ENCODE data around the gene PDE11A.
"Not testable (repeated sequence)": the region's sequence is repeated elsewhere in the genome, so short reads cannot be mapped to it uniquely, and the experiment has no call there.

Gene PDE11A

GRCh38 chr2:177799531-177799930 is 273.0 kb downstream of the PDE11A start:
- in situ Hi-C loops (cut with HindIII; ENCODE audit: low pct_unique_long_range_greater_than_20kb, low sequenced_read_pairs): no loop called here
- DNase-seq (ENCODE audit: low read depth in 1 of 2, low spot score in 1 of 2): peak; percentile 4 to 42
- no peak for TF ChIP-seq JUND (IDR thresholded peaks at IDR 0.05; ENCODE audit: low read depth)

DNA sequence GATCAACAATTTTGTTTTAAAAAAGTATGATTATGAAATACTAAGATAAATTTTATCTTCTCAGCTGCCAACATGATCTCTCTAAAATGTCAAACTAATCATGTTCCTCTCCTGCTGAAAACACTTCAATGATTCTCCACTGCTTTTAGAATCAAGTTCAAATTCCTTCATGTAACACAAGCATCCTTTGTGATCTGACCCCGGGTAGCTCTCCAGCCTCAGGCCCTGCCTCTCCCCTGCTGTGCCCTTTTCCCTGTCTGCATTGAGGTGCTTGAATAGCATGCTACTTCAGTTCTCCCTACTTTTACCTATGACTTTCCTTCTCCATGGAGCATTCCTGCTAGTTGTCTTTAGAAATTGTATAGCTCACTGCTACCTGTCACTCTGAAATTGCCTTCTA is 274.8 kb downstream of the PDE11A start:
- DNase-seq (ENCODE audit: low read depth in 1 of 2, low spot score in 1 of 2): no peak
- no peak for TF ChIP-seq JUND (IDR thresholded peaks at IDR 0.05; ENCODE audit: low read depth)
- in situ Hi-C loops (cut with HindIII; ENCODE audit: low pct_unique_long_range_greater_than_20kb, low sequenced_read_pairs): no loop called here

GRCh38 chr2:177796654-177797415 is 275.7 kb downstream of the PDE11A start:
- in situ Hi-C loops (cut with HindIII; ENCODE audit: low pct_unique_long_range_greater_than_20kb, low sequenced_read_pairs): no loop called here

GRCh38 chr2:177796011-177796410 is 276.6 kb downstream of the PDE11A start:
- in situ Hi-C loops (cut with HindIII; ENCODE audit: low pct_unique_long_range_greater_than_20kb, low sequenced_read_pairs): no loop called here
- DNase-seq (ENCODE audit: low read depth in 1 of 2, low spot score in 1 of 2): no peak
- TF ChIP-seq JUND (IDR thresholded peaks at IDR 0.05; ENCODE audit: low read depth): no peak

More at GRCh38 chr2:177796654-177797415, 275.7 kb downstream of the PDE11A start:
- no peak for DNase-seq (ENCODE audit: low read depth in 1 of 2, low spot score in 1 of 2)
- no peak for TF ChIP-seq JUND (IDR thresholded peaks at IDR 0.05; ENCODE audit: low read depth)

DNA sequence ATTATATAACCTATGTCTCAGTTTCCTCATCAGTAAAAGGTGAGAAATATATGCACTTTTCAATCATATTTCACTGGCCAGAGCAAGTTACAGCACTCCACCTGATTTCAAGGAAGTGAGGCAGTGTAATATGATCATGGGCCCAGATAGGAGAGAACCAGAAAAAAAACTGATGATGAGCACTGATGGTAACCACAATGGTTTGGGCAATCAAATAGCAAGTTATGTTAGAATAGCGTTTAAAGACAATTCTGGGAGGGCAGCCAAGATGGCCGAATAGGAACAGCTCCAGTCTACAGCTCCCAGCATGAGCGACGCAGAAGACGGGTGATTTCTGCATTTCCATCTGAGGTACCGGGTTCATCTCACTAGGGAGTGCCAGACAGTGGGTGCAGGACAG is 287.4 kb downstream of the PDE11A start:
- in situ Hi-C loops (cut with HindIII; ENCODE audit: low pct_unique_long_range_greater_than_20kb, low sequenced_read_pairs); DNase-seq (ENCODE audit: low read depth in 1 of 2, low spot score in 1 of 2): not testable (repeated sequence)

GRCh38 chr2:177784745-177785067 is 287.9 kb downstream of the PDE11A start:
- in situ Hi-C loops (cut with HindIII; ENCODE audit: low pct_unique_long_range_greater_than_20kb, low sequenced_read_pairs): no loop called here
- DNase-seq (ENCODE audit: low read depth in 1 of 2, low spot score in 1 of 2): peak in 1 of 2 experiments; percentile 69
- TF ChIP-seq JUND (IDR thresholded peaks at IDR 0.05; ENCODE audit: low read depth): no peak

GRCh38 chr2:177783835-177784744 is 288.5 kb downstream of the PDE11A start:
- in situ Hi-C loops (cut with HindIII; ENCODE audit: low pct_unique_long_range_greater_than_20kb, low sequenced_read_pairs): no loop called here
- TF ChIP-seq JUND (IDR thresholded peaks at IDR 0.05; ENCODE audit: low read depth): no peak
- peak in 1 of 2 experiments; percentile 79 for DNase-seq (ENCODE audit: low read depth in 1 of 2, low spot score in 1 of 2)

GRCh38 chr2:177783091-177783490 is 289.5 kb downstream of the PDE11A start:
- in situ Hi-C loops (cut with HindIII; ENCODE audit: low pct_unique_long_range_greater_than_20kb, low sequenced_read_pairs): no loop called here
- no peak for DNase-seq (ENCODE audit: low read depth in 1 of 2, low spot score in 1 of 2)
- TF ChIP-seq JUND (IDR thresholded peaks at IDR 0.05; ENCODE audit: low read depth): no peak

- no peak for DNase-seq (ENCODE audit: low read depth in 1 of 2, low spot score in 1 of 2)
- TF ChIP-seq JUND (IDR thresholded peaks at IDR 0.05; ENCODE audit: low read depth): no peak
- in situ Hi-C loops (cut with HindIII; ENCODE audit: low pct_unique_long_range_greater_than_20kb, low sequenced_read_pairs): no loop called here
Measured at GRCh38 chr2:177782613-177783012, 290.0 kb downstream of the PDE11A start.

DNA sequence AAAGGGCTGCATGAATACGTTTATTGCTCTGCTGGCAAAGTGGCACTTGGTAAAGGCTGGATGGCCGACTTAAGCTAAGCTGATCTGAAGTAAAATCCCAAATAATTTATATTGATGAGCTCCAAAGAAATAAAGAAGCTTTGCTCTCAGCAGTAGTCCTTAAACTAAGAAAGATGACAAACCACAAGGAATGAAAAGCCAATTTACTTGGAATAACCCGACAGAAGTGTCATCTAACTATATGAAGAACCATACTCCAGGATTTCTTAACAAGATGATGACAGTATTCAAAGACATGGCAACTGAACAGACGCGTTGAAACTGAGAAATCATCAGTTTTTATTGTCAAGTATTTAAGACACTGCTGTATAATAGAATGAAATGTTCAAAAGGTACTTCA is 294.1 kb downstream of the PDE11A start:
- in situ Hi-C loops (cut with HindIII; ENCODE audit: low pct_unique_long_range_greater_than_20kb, low sequenced_read_pairs): no loop called here
- no peak for TF ChIP-seq JUND (IDR thresholded peaks at IDR 0.05; ENCODE audit: low read depth)
- no peak for DNase-seq (ENCODE audit: low read depth in 1 of 2, low spot score in 1 of 2)

GRCh38 chr2:177772529-177772928 is 300.0 kb downstream of the PDE11A start:
- no peak for TF ChIP-seq JUND (IDR thresholded peaks at IDR 0.05; ENCODE audit: low read depth)
- peak in 1 of 2 experiments; percentile 38 for DNase-seq (ENCODE audit: low read depth in 1 of 2, low spot score in 1 of 2)
- in situ Hi-C loops (cut with HindIII; ENCODE audit: low pct_unique_long_range_greater_than_20kb, low sequenced_read_pairs): no loop called here

DNA sequence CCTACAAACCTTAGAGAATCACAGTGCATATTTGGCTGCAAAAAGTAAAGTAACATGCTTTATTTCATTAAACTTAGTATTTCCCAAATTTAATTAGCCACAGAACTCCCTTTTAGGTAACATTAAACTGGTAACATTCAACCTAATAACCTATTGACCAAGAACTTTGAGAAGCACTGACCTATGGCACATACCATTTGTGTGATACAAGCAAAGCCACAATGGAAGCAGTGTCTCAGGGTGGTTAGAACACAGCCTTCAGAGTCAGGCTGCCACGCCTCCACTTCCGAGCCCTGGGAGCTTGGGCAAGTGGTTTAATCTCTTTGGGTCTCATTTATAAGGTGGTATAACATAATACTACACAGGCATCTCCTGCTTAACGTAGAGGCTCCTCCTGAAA is 301.4 kb downstream of the PDE11A start:
- TF ChIP-seq JUND (IDR thresholded peaks at IDR 0.05; ENCODE audit: low read depth): no peak
- in situ Hi-C loops (cut with HindIII; ENCODE audit: low pct_unique_long_range_greater_than_20kb, low sequenced_read_pairs): no loop called here
- DNase-seq (ENCODE audit: low read depth in 1 of 2, low spot score in 1 of 2): no peak

DNA sequence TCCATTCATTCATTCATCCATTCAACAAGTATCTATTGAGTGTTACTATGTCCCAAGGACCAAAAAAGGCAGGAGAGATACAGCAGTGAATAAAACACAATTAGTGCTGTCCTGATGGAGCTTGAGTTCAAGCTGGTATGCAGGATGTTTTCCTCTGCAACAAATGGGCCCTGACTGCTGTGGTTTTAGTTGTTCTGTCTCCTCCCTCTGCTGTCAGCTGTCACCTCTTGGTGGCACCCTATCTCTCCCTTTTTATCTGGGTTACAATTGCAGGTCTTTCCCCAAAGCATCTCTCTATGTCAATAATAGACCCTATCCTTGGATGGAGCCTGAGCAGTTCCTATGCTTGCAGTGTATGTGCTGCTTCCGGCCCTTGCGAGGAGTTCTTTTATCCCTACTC is 304.8 kb downstream of the PDE11A start:
- in situ Hi-C loops (cut with HindIII; ENCODE audit: low pct_unique_long_range_greater_than_20kb, low sequenced_read_pairs): no loop called here
- no peak for DNase-seq (ENCODE audit: low read depth in 1 of 2, low spot score in 1 of 2)
- TF ChIP-seq JUND (IDR thresholded peaks at IDR 0.05; ENCODE audit: low read depth): no peak

Measured in T47D (cell line).